ENCODE measurements around the gene LRP1B. TPM values are rescaled to one million over a fixed set of nuclear protein-coding genes. Genes with fewer than 3 reads are reported as not detected.

LRP1B gene
- total and polyA plus RNA-seq, 8 donors = 0.03 to 1.6 (median 0.84) TPM

DNA sequence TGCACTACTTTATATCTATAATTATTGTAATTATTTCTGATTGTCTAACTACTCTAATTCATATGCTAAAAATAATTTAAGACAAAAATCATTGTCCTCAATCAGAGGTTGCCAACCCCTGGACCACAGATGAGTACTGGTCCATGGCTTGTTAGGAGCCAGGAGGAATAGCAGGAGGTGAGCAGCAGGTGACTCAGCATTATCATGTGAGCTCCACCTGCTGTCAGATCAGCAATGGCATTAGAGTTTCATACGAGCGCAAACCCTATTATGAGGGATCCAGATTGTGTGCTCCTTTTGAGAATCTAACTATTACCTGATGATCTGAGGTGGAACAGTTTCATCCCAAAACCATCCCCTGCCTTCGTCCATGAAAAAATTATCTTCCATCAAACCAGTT, 1434.4 kb downstream of the LRP1B start:
- TF ChIP-seq CTCF (IDR thresholded peaks at IDR 0.05) = no peak
- Histone ChIP-seq H3K36me3 (no peaks in the 10 kb centered on the region), H3K4me1 (no peaks in the 10 kb centered on the region), H3K27me3 (no peaks in the 10 kb centered on the region), H3K27ac (no peak overlapping the region), H3K9me3 (no peaks in the 10 kb centered on the region), H3K4me3 (no peak overlapping the region)
- DNase-seq (no peak), ATAC-seq (no peak)
- intact Hi-C loops (cut with DNase I) = no loop called here

DNA sequence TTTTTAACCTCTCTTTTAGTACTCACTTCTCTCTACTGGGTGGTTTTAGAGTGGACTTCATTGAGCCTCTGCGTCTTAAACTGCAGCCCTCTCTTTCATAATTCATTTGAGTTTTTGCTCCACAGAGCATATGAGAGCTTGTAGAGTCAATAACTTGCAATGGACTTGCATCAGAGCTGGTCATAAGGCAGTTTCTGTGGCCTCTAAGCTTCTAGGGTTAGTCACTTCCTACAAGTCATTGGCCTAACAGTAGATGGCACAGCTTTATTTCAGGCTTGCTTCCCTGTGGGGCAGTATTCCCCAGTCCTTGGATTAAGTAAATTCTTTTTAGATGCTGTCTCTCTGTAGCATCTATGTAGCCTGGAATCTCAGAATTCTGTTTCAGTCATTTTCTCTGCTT, 1435.7 kb downstream of the LRP1B start:
- Histone ChIP-seq H3K27ac (no peak overlapping the region), H3K4me3 (no peak overlapping the region), H3K36me3 (no peaks in the 10 kb centered on the region), H3K27me3 (no peaks in the 10 kb centered on the region), H3K9me3 (no peaks in the 10 kb centered on the region), H3K4me1 (no peaks in the 10 kb centered on the region)
- no peak for TF ChIP-seq CTCF (IDR thresholded peaks at IDR 0.05)
- intact Hi-C loops (cut with DNase I) = no loop called here
- DNase-seq (no peak), ATAC-seq (no peak)

DNA sequence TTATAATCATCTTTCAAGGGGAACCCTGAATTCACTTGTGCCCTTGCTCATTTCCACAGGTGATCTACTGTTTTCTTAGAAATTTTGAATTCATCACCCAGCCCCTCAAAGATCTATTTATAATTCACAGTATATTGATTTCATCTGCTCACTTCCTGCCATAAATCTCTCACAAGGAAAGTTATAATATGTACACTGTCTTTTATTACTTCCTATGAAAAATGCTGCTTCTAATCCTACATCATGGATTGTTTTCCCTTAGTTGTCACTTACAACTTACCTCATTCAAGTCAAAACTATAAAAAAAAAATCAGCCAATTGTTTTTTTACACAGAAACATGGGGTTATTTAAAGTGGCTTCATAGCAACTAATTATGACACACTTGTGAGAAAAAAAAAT, 1443.0 kb downstream of the LRP1B start:
- H3K4me3 ChIP-seq = no peak overlapping the region
- no peaks in the 10 kb centered on the region for H3K4me1 ChIP-seq
- DNase-seq (no peak), ATAC-seq (no peak)
- H3K9me3 ChIP-seq = no peaks in the 10 kb centered on the region
- H3K36me3 ChIP-seq = no peaks in the 10 kb centered on the region
- intact Hi-C loops (cut with DNase I) = no loop called here
- TF ChIP-seq CTCF (IDR thresholded peaks at IDR 0.05) = no peak
- H3K27ac ChIP-seq = no peak overlapping the region
- no peaks in the 10 kb centered on the region for H3K27me3 ChIP-seq

DNA sequence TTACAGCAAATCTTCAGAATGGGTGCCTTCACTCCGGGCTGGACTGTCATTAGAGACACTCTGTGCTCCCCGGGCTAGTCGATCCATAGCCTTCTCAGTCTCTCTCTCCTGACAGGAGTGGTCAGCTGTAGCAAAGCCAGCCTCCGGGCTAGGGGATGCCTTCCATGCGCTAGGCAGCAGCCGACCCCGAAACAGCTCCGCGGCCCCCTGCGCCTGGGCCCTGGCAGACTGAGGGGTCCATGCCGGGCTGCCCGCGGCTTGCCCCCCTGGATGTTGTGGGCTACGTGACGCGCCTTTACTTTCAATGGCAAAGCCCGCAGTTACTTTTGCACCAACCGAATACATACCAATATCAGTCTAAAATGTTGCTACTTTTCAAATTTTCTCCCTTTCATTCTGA, 1447.2 kb downstream of the LRP1B start:
- Histone ChIP-seq H3K27me3 (no peaks in the 10 kb centered on the region), H3K4me1 (no peaks in the 10 kb centered on the region), H3K4me3 (no peak overlapping the region), H3K9me3 (peaks cover 0 to 4% of the 10 kb centered on the region in 2 donors), H3K27ac (no peak overlapping the region), H3K36me3 (no peaks in the 10 kb centered on the region)
- DNase-seq (peak in 1 of 4 donors; percentile 60), ATAC-seq (no peak)
- intact Hi-C loops (cut with DNase I) = no loop called here
- no peak for TF ChIP-seq CTCF (IDR thresholded peaks at IDR 0.05)

DNA sequence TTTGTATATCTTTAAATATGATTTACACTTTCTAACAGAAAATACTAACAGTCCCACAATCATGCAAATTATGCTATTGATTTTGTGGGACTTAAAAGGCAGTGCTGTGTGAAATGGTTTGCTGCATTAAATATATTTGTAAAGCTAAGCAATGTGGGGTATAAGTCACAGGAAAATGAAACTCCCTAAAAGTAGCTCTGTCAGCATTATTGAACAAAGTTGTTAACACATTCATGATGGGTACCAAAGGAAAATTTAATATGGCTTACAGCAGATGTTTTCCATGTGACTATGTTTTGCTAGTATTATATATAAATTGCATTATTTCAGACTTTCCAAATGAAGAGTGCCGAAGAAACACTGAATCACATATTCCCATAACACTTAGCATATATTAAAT, 1450.0 kb downstream of the LRP1B start:
- Histone ChIP-seq H3K4me3 (no peak overlapping the region), H3K27ac (no peak overlapping the region), H3K27me3 (no peaks in the 10 kb centered on the region), H3K36me3 (no peaks in the 10 kb centered on the region), H3K9me3 (peaks cover 0 to 4% of the 10 kb centered on the region in 2 donors), H3K4me1 (no peaks in the 10 kb centered on the region)
- TF ChIP-seq CTCF (IDR thresholded peaks at IDR 0.05) = no peak
- no peak for ATAC-seq
- intact Hi-C loops (cut with DNase I) = no loop called here
- no peak for DNase-seq

Measured in left lung (tissue), 10 donors.